ENCODE data around the gene ATP4B.

DNA sequence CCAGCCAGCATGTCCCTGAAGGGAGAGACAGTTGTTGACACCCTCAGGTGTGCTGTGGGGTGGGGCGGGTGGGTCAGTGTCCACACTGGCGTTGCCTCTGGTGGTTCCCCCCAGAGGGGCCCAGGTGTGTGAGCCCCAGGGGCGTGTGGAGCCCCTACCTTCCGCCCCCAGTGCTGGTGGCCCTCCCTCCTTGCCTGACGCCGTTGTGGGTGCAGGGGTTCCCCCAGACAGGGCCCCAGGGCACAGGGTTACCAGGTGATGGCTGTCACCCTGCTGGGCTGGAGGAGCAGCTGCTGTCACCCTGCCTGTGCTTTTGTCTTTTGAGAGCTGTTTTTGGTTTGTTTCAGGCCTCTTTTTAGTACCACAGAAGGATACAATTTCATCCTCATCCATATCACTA is 27.2 kb downstream of the ATP4B start:
- TF ChIP-seq, protein P1, sequence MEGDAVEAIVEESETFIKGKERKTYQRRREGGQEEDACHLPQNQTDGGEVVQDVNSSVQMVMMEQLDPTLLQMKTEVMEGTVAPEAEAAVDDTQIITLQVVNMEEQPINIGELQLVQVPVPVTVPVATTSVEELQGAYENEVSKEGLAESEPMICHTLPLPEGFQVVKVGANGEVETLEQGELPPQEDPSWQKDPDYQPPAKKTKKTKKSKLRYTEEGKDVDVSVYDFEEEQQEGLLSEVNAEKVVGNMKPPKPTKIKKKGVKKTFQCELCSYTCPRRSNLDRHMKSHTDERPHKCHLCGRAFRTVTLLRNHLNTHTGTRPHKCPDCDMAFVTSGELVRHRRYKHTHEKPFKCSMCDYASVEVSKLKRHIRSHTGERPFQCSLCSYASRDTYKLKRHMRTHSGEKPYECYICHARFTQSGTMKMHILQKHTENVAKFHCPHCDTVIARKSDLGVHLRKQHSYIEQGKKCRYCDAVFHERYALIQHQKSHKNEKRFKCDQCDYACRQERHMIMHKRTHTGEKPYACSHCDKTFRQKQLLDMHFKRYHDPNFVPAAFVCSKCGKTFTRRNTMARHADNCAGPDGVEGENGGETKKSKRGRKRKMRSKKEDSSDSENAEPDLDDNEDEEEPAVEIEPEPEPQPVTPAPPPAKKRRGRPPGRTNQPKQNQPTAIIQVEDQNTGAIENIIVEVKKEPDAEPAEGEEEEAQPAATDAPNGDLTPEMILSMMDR (conservative IDR thresholded peaks at IDR 0.05; ENCODE audit: low read length), result no peak
- TF ChIP-seq EZH2phosphoT487 (IDR thresholded peaks at IDR 0.05; ENCODE audit: borderline replicate concordance), result no peak
